ENCODE measurements around the gene ACSM2B.
"Not testable (repeated sequence)": the region's sequence is repeated elsewhere in the genome, so short reads cannot be mapped to it uniquely, and the experiment has no call there.

Gene ACSM2B, protein sequence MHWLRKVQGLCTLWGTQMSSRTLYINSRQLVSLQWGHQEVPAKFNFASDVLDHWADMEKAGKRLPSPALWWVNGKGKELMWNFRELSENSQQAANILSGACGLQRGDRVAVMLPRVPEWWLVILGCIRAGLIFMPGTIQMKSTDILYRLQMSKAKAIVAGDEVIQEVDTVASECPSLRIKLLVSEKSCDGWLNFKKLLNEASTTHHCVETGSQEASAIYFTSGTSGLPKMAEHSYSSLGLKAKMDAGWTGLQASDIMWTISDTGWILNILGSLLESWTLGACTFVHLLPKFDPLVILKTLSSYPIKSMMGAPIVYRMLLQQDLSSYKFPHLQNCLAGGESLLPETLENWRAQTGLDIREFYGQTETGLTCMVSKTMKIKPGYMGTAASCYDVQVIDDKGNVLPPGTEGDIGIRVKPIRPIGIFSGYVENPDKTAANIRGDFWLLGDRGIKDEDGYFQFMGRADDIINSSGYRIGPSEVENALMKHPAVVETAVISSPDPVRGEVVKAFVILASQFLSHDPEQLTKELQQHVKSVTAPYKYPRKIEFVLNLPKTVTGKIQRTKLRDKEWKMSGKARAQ

DNA sequence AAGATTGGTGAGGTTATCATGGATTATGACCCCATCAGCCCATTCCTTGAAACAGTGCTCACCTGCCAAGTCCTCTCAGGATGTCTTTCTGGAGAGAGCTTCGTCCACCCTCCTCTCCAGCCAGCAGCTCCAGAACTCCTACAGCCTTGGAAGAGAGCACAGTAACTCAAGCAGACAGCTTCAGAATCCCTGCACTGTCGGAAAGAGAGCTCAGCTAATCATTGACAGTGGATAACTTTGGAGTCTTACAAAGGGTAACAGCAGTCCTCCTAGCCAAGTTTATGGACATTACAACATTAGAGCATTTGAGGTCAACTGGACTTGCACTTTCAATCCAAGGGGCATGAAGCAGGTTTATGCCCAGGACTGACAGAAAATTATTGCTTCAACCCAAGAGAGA lies at the start of gene ACSM2B:
Gene ACSM2B, minus strand, starts transcription at position 223 of the 400 bp plus-strand sequence. CDS start 11,522 bp downstream, outside the sequence.
- H3K36me3 Mint-ChIP-seq; H3K27ac Mint-ChIP-seq; H3K4me1 Mint-ChIP-seq; H3K4me3 Mint-ChIP-seq; H3K9me3 Mint-ChIP-seq; ATAC-seq (ENCODE audit: low read depth); DNase-seq (ENCODE audit: low spot score in 2 of 2); H3K27me3 Mint-ChIP-seq: not testable (repeated sequence)

GRCh38 chr16:20624882-20625807 lies 49.0 kb upstream of the ACSM2B start:
- Mint-ChIP-seq H3K27ac (no peak overlapping the region), H3K4me1 (peaks cover 4% of the 10 kb centered on the region), H3K9me3 (no peaks in the 10 kb centered on the region), H3K36me3 (no peaks in the 10 kb centered on the region), H3K27me3 (no peaks in the 10 kb centered on the region), H3K4me3 (no peak overlapping the region)
- no peak for DNase-seq (ENCODE audit: low spot score in 2 of 2)
- ATAC-seq (ENCODE audit: low read depth) = no peak

GRCh38 chr16:20624205-20624604 lies 48.0 kb upstream of the ACSM2B start:
- H3K4me3 Mint-ChIP-seq = no peak overlapping the region
- H3K4me1 Mint-ChIP-seq = peaks cover 4% of the 10 kb centered on the region
- H3K9me3 Mint-ChIP-seq = no peaks in the 10 kb centered on the region
- no peak overlapping the region for H3K27ac Mint-ChIP-seq
- DNase-seq (ENCODE audit: low spot score in 2 of 2) (no peak), ATAC-seq (ENCODE audit: low read depth) (no peak)
- peaks cover 1% of the 10 kb centered on the region for H3K27me3 Mint-ChIP-seq
- H3K36me3 Mint-ChIP-seq = no peaks in the 10 kb centered on the region

DNA sequence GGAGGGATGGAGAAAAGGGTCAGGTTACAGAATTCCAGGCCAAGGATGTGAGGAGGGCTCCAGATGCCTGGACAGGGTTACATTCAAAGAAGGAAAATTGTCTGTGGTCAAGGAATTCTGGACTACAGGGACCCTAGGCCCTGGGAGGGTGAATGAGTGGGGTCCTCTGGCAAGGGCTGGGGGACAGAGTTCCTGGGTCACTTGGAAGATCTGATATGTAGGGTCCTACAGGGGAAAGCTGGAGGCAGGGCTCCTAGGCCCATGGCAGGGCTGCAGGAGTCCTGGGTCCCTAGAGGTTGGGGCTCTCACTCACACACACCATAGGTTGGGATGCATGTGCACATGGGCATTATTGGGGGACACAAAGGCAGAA lies 46.3 kb upstream of the ACSM2B start:
- ATAC-seq (ENCODE audit: low read depth) (no peak), DNase-seq (ENCODE audit: low spot score in 2 of 2) (no peak)
- Mint-ChIP-seq H3K9me3 (no peaks in the 10 kb centered on the region), H3K36me3 (no peaks in the 10 kb centered on the region), H3K27me3 (peaks cover 4% of the 10 kb centered on the region), H3K4me1 (no peaks in the 10 kb centered on the region), H3K4me3 (no peak overlapping the region), H3K27ac (no peak overlapping the region)

- Mint-ChIP-seq H3K4me3 (no peak overlapping the region), H3K9me3 (no peaks in the 10 kb centered on the region), H3K36me3 (no peaks in the 10 kb centered on the region), H3K27me3 (peaks cover 6% of the 10 kb centered on the region), H3K4me1 (no peaks in the 10 kb centered on the region), H3K27ac (no peak overlapping the region)
- no peak for DNase-seq (ENCODE audit: low spot score in 2 of 2)
- no peak for ATAC-seq (ENCODE audit: low read depth)
Observed at GRCh38 chr16:20621406-20621805, 45.2 kb upstream of the ACSM2B start.

GRCh38 chr16:20620770-20621169 lies 44.6 kb upstream of the ACSM2B start:
- Mint-ChIP-seq H3K27ac (no peak overlapping the region), H3K9me3 (no peaks in the 10 kb centered on the region)
- no peak for ATAC-seq (ENCODE audit: low read depth)

GRCh38 chr16:20620003-20620402 lies 43.8 kb upstream of the ACSM2B start:
- ATAC-seq (ENCODE audit: low read depth) (no peak), DNase-seq (ENCODE audit: low spot score in 2 of 2) (no peak)
- Mint-ChIP-seq H3K4me1 (no peaks in the 10 kb centered on the region), H3K27ac (no peak overlapping the region), H3K27me3 (peaks cover 6% of the 10 kb centered on the region), H3K36me3 (no peaks in the 10 kb centered on the region), H3K9me3 (no peaks in the 10 kb centered on the region), H3K4me3 (no peak overlapping the region)

More at GRCh38 chr16:20620770-20621169, 44.6 kb upstream of the ACSM2B start:
- no peak for DNase-seq (ENCODE audit: low spot score in 2 of 2)
- Mint-ChIP-seq H3K4me3 (no peak overlapping the region), H3K36me3 (no peaks in the 10 kb centered on the region), H3K27me3 (peaks cover 6% of the 10 kb centered on the region), H3K4me1 (no peaks in the 10 kb centered on the region)

DNA sequence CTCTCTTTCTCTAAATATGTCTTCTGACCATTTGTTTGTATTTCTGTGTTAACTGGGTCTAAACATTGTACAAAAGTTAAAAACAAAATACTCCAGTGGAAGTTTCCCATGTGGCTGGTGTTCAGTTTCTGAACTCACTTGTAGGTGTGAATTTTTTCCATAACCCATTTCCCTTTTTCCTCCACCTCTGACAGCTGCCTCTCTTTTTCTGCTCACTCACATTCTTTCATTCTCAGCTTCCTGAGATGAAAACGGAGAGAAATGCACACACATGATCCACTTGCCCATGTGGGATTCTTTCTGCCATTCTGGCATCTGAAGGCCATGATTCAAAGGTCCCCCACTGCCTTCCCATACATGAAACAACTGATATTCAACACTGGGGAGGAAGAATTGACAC lies 41.1 kb upstream of the ACSM2B start:
- no peaks in the 10 kb centered on the region for H3K36me3 Mint-ChIP-seq
- H3K9me3 Mint-ChIP-seq = no peaks in the 10 kb centered on the region
- no peak overlapping the region for H3K4me3 Mint-ChIP-seq
- no peak overlapping the region for H3K27ac Mint-ChIP-seq
- no peaks in the 10 kb centered on the region for H3K4me1 Mint-ChIP-seq
- no peak for ATAC-seq (ENCODE audit: low read depth)
- peaks cover 6% of the 10 kb centered on the region for H3K27me3 Mint-ChIP-seq
- no peak for DNase-seq (ENCODE audit: low spot score in 2 of 2)

DNA sequence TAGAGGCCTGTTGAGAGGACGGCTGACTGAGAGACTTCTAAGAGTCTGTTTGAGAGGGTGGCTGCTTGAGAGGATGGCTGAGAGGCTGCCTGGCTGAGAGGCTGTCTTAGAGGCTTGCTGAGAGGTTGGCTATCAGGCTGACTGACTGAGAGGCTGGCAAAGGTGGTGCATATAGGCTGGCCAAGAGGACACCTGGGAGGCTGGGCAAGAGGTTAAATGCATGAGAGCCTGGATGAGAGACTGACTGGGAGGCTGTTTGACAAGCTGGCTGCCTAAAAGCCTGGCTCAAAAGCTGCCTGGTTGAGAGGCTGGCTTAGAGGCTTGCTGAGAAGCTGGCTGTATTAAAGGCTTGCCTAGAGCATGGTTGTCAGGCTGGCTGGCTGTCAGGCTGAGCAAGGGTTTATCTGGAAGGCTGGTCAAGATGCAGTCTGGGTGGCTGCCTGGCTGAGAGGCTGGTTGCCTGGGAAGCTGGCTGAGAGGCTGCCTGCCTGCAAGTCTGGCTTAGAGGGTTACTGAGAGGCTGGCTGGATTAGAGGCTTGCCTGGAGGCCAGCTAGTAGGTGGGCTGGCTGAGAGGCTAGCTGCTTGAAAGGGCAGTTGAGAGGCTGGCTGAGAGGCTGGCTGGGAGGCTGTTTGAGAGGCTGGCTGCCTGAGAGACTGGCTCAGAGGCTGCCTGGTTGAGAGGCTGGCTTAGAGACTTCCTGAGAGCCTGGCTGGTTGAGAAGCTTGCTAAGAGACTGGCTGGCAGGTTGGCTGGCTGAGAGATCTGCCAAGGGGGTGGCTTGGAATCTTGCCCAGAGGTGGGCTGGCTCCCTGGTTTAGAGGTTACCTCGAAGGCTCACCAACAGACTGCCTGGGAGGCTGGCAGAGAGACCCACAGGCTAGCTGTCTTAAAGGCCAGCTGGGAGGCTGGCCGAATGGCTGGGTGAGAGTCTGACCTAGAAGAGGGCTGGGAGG lies 38.3 kb upstream of the ACSM2B start:
- no peak overlapping the region for H3K4me3 Mint-ChIP-seq
- H3K27ac Mint-ChIP-seq = no peak overlapping the region
- DNase-seq (ENCODE audit: low spot score in 2 of 2) (no peak), ATAC-seq (ENCODE audit: low read depth) (no peak)
- H3K4me1 Mint-ChIP-seq = no peaks in the 10 kb centered on the region
- H3K9me3 Mint-ChIP-seq = no peaks in the 10 kb centered on the region
- peaks cover 20% of the 10 kb centered on the region for H3K27me3 Mint-ChIP-seq
- no peaks in the 10 kb centered on the region for H3K36me3 Mint-ChIP-seq

DNA sequence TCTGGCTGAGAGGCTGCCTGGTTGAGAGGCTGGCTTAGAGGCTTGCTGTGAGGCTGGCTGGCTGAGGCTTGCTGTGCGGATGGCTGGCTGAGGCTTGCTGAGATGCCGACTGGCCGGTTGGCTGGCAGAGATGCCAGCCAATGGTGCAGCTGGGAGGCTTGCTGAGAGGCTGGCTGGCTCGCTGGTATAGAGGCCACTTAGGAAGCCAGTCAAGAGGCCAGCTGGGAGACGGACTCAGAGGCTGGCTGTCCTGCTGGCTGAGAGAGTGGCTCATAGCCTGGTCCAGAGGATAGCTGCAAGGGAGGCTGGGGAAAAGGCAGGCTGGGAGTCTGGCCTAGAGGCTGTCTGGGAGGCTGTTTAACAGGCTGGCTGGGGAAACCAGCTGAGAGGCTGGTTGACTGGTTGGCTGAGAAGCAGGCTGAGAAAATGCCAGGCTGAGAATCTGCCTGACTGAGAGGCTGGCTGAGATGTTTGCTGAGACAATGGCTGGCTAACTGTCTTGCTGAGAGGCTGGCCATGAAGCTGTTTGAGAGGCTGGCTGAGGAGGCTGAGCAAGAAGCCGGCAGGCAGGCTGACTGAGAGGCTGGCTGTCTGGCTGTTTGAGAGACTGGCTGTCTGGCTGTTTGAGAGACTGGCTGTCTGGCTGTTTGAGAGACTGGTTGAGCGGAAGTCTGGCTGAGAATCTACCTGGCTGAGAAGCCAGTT lies 37.5 kb upstream of the ACSM2B start:
- Mint-ChIP-seq H3K27ac (no peak overlapping the region), H3K4me1 (no peaks in the 10 kb centered on the region), H3K27me3 (peaks cover 19% of the 10 kb centered on the region), H3K4me3 (no peak overlapping the region), H3K9me3 (no peaks in the 10 kb centered on the region), H3K36me3 (no peaks in the 10 kb centered on the region)
- ATAC-seq (ENCODE audit: low read depth) = no peak
- DNase-seq (ENCODE audit: low spot score in 2 of 2) = no peak

DNA sequence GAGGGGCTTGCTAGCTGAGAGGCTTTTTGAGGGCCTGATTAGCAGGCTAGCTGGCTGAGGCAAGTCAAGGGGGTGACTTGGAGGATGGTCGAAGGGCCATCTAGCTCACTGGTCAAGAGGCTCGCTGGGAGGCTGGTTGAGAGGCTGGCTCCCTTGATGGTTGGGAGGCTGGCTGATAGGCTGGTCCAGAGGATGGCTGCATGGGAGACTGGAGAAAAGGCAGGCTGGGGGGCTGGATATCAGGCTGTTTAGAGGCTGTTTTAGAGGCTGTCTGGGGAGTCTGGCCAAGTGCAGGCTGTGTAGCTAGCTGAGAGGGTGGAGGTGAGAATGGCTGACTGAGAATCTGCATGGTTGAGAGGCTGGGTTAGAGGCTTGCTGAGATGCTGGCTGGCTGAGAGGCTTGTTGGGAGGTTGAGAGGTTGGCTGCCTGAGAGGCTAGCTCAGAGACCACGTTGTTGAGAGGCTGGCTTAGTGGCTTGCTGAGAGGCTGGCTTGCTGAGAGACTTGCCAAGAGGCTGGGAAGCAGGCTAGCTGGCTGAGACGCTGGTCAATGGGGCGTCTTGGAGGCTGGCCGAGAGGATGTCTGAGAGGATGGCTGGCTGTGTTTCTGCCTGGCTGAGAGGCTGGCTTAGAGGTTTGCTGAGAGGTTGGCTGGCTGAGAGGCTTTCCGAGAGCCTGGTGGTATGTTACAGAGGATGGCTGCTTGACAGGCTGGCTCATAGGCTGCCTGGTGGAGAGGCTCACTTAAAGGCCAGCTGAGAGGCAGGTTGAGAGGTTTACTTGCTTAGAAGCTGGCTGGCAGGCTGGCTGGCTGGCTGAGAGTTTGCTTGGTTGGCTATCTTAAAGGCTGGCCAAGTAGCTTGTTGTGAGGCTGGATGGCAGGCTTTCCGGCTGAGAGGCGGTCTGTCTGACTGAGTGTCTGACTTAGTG lies 36.6 kb upstream of the ACSM2B start:
- no peaks in the 10 kb centered on the region for H3K9me3 Mint-ChIP-seq
- H3K36me3 Mint-ChIP-seq = no peaks in the 10 kb centered on the region
- H3K27ac Mint-ChIP-seq = no peak overlapping the region
- ATAC-seq (ENCODE audit: low read depth) = no peak
- no peak overlapping the region for H3K4me3 Mint-ChIP-seq
- peaks cover 20% of the 10 kb centered on the region for H3K27me3 Mint-ChIP-seq
- no peak for DNase-seq (ENCODE audit: low spot score in 2 of 2)
- no peaks in the 10 kb centered on the region for H3K4me1 Mint-ChIP-seq

DNA sequence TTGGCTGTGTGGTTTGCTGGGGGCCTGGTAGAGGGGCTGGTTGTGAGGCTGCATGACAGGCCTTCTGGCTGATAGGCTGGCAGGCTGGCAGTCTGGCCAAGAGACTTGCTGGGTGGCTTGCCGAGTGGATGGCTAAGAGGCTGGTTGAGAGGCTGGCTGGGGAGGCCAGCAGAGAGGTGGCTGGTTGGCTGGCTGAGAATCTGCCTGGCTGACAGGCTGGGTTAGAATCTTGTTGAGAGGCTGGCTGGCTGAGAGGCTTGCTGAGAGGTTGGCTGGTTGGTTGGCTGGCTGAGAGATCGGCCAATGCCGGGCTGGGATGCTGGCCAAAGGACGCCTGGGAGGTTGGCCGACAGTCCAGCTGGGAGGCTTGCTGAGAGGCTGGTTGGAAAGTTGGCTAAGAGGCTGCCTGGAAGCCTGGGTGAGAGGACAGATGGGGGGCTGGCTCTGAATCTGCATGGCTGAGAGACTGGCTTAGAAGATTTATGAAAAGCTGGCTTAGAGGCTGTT lies 35.9 kb upstream of the ACSM2B start:
- Mint-ChIP-seq H3K36me3 (no peaks in the 10 kb centered on the region), H3K27me3 (peaks cover 17% of the 10 kb centered on the region), H3K27ac (no peak overlapping the region), H3K9me3 (no peaks in the 10 kb centered on the region), H3K4me3 (no peak overlapping the region), H3K4me1 (no peaks in the 10 kb centered on the region)
- no peak for DNase-seq (ENCODE audit: low spot score in 2 of 2)
- ATAC-seq (ENCODE audit: low read depth) = no peak

Measured in memory B cell (primary cell).